HG03175 (cell line): ENCODE results near the gene PRTFDC1.
A peak's percentile ranks its signal among the peaks of the same experiment; 100 is the strongest.
"Not testable (repeated sequence)": the region's sequence is repeated elsewhere in the genome, so short reads cannot be mapped to it uniquely, and the experiment has no call there.

Source experiments
- ATAC-seq: cut with Tn5 transposase; IDR thresholded peaks from one replicate; pipeline ENCODE4 v1.9.1; 2021; ENCODE audit warnings: mild to moderate bottlenecking, moderate library complexity; ENCODE audit not compliant: unreplicated experiment

PRTFDC1 gene

GRCh38 chr10:24849501-24850299 is 102.7 kb downstream of the PRTFDC1 start:
- no peak for ATAC-seq

GRCh38 chr10:24849051-24849450 is 103.4 kb downstream of the PRTFDC1 start:
- ATAC-seq: no peak

DNA sequence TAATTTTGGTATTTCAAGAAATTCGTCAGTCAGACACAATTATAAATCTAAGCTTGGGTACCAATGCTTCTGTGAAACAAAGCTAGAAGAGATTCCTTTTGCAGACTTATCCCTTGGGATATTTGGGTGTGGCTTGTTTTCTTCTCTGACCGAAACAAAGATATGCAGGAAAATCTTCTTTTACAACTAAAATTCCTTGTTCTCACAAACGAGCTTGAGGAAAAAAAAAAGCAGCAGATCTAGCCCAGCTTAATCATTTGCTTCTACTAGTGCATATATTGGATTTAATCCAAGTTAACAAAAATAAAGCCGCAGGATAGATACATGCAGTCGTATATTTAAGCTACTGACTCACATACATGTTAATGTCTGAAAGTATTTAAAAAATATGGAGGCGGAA is 104.2 kb downstream of the PRTFDC1 start:
- ATAC-seq: no peak

- ATAC-seq: no peak
Observed at GRCh38 chr10:24847112-24848070, 105.0 kb downstream of the PRTFDC1 start.

- no peak for ATAC-seq
Observed at GRCh38 chr10:24844742-24845141, 107.7 kb downstream of the PRTFDC1 start.

GRCh38 chr10:24843256-24843655 is 109.2 kb downstream of the PRTFDC1 start:
- no peak for ATAC-seq

- ATAC-seq: no peak
Observed at GRCh38 chr10:24842856-24843255, 109.5 kb downstream of the PRTFDC1 start.

DNA sequence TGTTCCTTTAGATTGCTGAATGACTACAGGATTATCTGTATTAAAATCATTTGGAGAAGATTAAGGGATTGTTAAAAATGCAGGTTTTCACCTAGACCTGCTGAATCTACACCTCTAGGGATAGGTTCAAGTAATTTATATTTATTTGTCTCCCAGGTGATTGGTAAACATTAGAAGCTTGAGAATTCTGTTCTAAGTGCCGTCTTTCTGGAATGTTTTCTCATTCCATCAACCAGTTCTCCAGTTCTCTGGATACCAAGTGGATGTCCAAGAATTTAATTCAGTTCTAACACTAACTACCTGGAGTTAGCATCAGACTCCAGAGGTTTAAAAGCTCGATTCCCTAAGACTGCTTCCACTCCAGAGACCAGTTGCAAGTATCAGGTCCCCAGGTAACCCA is 110.9 kb downstream of the PRTFDC1 start:
- no peak for ATAC-seq

DNA sequence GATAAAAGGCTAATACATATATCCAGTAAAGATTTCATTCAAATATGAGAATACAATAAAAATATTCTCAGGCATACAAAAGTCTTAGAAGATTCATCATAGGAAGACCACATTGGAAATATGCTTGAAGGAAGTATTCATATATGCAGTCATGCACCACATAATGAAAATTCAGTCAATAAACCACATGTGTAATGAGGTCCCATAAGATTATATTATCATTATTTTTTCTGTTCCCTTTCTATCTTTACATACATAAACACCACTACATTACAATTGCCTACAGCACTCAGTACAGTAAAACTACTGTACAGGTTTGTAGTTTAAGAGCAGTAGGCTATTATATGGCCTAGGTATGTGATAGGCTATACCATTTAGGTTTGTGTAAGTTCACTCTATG is 111.6 kb downstream of the PRTFDC1 start:
- ATAC-seq: no peak

DNA sequence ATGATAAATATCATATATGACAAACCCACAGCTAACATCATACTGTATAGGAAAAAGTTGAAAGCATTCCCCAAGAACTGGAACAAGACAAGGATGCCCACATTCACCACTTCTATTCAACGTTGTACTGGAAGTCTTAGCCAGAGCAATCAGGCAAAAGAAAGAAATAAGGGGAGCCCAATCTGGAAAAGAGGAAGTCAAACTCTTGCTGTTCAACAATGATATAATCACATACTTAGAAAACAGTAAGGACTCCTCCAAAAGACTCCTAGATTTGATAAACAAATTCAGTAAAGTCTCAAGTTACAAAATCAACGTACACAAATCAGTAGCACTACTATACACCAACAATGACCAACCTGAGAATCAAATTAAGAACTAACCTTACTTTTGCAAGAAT is 114.6 kb downstream of the PRTFDC1 start:
- ATAC-seq: not testable (repeated sequence)

DNA sequence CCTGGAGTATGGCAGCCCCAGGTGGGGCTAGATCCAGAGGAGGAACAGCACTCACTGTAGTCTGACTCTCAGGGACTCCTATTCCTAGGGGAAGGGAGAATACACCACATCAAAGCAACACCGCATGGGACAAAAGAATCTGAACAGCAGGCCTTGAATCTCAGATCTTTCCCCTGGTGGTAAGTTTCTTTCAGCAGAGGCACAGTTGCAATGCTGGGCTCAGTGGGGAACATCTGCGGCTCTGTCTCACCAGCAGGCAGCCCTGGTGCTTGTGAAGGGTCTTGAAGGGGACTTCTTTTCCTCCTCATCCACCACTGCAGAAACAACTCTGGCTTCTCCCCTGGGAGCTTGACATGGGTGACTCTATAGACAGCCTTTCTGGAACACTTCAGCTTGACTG is 117.5 kb downstream of the PRTFDC1 start:
- ATAC-seq: no peak

GRCh38 chr10:24826009-24826408 is 126.4 kb downstream of the PRTFDC1 start:
- ATAC-seq: no peak

DNA sequence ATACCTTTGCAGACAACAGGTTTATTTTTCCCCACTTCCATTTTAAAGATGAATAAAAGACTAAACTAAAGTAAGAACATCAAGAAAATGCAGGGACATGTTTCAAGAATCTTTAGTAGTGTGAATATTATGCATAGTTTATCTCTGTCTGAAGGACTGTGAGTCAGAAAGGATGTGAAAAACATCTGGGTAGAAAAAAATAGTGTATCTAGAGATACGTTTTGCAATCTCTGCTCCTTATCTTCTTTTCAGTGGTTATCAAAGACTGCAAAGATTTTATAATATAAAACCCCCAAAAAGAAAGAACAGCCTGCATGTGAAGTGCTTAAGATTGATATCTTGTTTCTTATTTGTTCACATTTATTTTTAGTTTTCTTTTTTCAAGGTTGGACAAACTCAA is 126.9 kb downstream of the PRTFDC1 start:
- no peak for ATAC-seq

GRCh38 chr10:24824536-24824935 is 127.9 kb downstream of the PRTFDC1 start:
- no peak for ATAC-seq

DNA sequence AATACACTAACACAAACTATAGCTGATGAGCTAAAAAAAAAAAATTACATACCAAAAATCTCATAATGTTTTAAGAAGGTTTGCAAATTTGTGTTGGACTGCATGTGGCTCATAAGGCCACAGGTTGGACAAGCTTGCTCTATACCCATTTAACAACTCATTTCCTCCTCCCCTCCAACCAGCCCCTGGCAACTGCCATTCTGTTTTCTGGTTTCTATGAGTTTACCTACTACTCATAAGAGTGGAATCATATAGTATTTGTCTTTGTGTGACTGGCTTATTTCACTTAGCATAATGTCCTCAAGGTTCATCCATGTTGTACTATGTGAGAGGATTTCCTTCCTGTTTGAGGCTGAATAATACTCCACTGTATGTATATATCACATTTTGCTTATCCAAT is 128.3 kb downstream of the PRTFDC1 start:
- no peak for ATAC-seq

GRCh38 chr10:24822590-24822989 is 129.8 kb downstream of the PRTFDC1 start:
- peak; percentile 67 for ATAC-seq

DNA sequence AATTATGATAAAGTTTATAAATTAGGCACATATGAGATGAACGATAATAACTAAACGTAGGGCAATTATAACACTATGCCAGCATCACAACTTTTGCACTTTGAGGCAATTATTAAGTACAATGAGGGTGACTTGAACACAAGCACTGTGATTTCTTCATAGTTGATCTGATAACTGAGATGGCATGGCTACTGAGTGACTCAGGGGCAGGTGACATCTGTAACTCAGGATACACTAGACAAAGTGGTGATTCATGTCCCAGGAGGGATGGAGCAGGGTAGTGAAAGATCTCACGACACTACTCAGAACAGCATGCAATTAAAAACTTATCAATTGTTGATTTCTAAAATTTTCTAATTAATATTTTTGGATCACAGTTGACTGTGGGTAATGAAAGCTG is 130.4 kb downstream of the PRTFDC1 start:
- ATAC-seq: no peak

- no peak for ATAC-seq
Observed at GRCh38 chr10:24816868-24817396, 135.5 kb downstream of the PRTFDC1 start.

DNA sequence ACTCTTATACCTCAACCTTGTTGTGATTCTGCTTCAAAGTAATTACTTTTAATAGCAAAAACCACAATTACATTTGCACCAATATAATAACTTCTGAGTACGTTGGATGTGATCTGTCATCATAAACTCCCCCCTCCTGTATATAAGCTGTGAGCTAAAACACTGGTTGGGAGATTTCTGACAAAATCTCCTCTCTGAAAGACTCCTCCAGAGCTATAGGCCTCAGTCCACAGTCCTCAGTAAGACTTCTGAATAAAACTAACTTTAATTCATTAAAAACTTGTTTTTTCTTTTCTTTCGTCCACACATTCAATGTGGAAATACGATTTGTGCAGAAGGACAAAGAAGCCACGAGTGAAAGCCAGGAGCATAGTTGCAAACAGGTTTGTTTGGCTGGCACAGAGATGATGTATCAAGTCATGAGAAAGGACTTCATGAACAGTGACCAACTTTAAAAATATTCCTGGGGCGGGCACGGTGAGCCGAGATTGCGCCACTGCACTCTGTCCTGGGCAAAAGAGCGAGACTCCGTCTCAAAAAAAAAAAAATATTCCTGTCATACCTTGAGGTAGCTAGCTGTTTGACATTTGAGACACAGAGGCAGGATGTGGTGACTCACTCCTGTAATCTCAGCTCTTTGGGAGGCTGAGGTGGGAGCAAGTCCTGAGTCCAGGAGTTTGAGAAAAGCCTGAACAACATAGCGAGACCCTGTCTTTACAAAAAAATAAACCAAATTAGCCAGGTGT is 137.7 kb downstream of the PRTFDC1 start:
- ATAC-seq: no peak

- no peak for ATAC-seq
Observed at GRCh38 chr10:24813856-24814255, 138.6 kb downstream of the PRTFDC1 start.

GRCh38 chr10:24806262-24806661 is 146.1 kb downstream of the PRTFDC1 start:
- ATAC-seq: no peak
